Activated CD4-positive, alpha-beta T cell treated with anti-CD3 and anti-CD28 coated beads for 36 hours (primary cell): ENCODE results near the gene RAET1L. TPM values are rescaled to one million over a fixed set of nuclear protein-coding genes. Genes with fewer than 3 reads are reported as not detected.
"Not testable (repeated sequence)": the region's sequence is repeated elsewhere in the genome, so short reads cannot be mapped to it uniquely, and the experiment has no call there.

ENCODE experiments used
- ATAC-seq: fragments of 200-7000 bp; cut with Tn5 transposase; one replicate; pipeline ENCODE4 v1.10.0; 2021; ENCODE audit warnings: mild to moderate bottlenecking, moderate library complexity
- CTCF ChIA-PET: fragments of 350-600 bp; sonication (Branson Sonifier 250); formaldehyde crosslinking; loops from one replicate; lab custom pipeline; 2021; ENCODE audit warnings: antibody characterized with exemption; lab: Charles Lee
- POLR2A ChIA-PET: fragments of 350-600 bp; sonication (Branson Sonifier 250); formaldehyde crosslinking; loops from one replicate; lab custom pipeline; 2021; ENCODE audit warnings: antibody characterized with exemption, inconsistent platforms; lab: Charles Lee
- DNase-seq: peaks from one replicate; pipeline ENCODE4 v3.0.0-alpha.2; 2020
- H3K27ac Mint-ChIP-seq: one replicate; pipeline ENCODE4 v1.8.0; 2021; ENCODE audit warnings: mixed read lengths
- H3K27me3 Mint-ChIP-seq: one replicate; pipeline ENCODE4 v1.8.0; 2021; ENCODE audit warnings: mixed read lengths
- H3K36me3 Mint-ChIP-seq: one replicate; pipeline ENCODE4 v1.8.0; 2021; ENCODE audit warnings: low read depth, mixed read lengths
- H3K4me1 Mint-ChIP-seq: one replicate; pipeline ENCODE4 v1.8.0; 2021; ENCODE audit warnings: mixed read lengths
- H3K4me3 Mint-ChIP-seq: one replicate; pipeline ENCODE4 v1.8.0; 2021; ENCODE audit warnings: mild to moderate bottlenecking, moderate library complexity, mixed read lengths
- H3K9me3 Mint-ChIP-seq: one replicate; pipeline ENCODE4 v1.8.0; 2021; ENCODE audit warnings: low read depth, mixed read lengths
- intact Hi-C, 2 experiments: fragments of 100-400 bp; cut with DNase I in 1 of 2; cut with micrococcal nuclease in 1 of 2; formaldehyde crosslinking; loops; one replicate each; pipeline versions ENCODE4 v1.14.2 to v1.15.1; 2022 to 2024; cut with DNase I, micrococcal nuclease
- total RNA-seq, 2 experiments: library from RNA; stranded (reverse); gene quantifications; one replicate each; pipeline ENCODE4 v1.2.3, GENCODE V29; 2021

RAET1L gene
- total RNA-seq, 2 experiments from 2014 or later = not detected

DNA sequence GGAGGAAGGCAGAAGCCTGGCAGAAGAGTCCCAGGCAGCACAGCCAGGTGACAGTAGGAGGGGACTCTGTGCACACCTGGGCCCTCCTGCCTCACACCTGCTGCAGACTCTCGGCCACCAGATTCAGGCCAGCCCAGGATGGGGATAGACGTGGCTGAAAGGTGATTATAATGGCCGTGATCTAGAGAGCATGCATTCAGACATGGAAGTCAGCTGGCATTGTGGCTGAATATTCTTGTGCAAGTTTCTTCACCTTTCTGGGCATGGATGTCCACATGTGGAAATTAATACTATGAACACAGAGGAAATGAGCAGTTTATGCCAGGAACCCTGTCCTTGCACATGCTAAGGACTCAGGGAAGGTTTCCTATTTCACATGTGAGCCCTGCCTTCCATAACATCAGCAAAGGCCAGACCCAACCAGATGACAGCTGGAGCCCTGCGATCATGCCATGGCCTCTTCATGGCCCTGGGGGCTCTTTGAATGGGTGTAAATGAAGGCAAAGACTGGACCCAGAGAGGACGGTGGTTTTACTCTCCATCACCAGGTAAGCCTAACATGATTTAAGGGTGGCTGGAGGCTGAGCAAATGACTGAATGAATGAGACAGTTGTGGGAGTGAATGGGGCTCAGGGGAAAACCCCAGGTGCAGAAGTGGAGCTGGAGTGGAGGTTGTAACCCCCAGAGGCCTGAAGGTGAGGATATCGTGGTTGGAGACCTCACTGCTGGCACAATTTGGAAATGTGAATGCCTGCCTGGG, 2.7 kb upstream of the RAET1L start:
- no peak overlapping the region for H3K4me3 Mint-ChIP-seq
- H3K36me3 Mint-ChIP-seq = no peaks in the 10 kb centered on the region
- H3K4me1 Mint-ChIP-seq = peaks cover 17% of the 10 kb centered on the region
- H3K27me3 Mint-ChIP-seq = peaks cover 54% of the 10 kb centered on the region
- POLR2A ChIA-PET = no interaction called here
- no peak overlapping the region for H3K27ac Mint-ChIP-seq
- no peaks in the 10 kb centered on the region for H3K9me3 Mint-ChIP-seq
- intact Hi-C loops = no loop called here
- no peak for ATAC-seq
- DNase-seq = no peak
- CTCF ChIA-PET = no interaction called here

DNA sequence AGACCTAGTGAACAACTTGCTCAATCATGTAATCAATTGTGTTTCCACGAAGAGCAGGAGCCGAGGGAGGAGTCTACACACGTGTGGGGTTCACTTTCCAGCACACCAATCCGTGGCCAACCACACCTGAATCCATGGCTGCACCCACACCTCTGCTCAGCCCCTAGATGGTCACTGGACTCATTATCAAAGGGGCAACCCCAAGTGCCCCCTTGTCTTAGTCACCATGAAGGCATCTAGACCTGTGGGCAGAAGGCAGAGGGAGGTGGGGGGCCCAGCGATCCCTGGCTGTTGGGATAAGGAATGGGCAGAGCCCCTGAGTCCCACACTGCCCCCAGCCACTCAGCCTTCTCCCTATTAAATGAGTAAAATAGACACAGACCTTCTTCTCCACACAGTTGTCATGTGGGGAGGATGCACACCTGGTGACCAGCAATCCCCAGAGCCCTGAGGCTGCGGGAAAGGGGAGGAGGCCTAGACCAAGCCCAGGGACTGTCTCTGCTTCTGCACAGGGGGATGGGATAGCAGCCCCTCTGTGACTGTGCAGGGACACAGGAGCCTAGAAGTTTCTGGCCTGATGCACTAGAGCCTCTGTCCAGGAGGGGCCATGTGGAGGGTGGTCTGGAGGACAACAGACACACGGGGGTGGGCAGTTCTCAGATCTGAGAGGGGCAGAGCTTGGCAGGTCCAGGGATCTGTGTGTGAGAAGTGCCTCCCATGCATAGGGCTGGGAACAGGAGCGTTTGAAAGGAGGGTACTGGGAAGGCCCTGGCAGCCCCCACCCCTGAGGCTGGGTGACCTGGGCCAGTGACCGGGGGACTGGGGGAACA, 1.9 kb upstream of the RAET1L start:
- intact Hi-C loops = no loop called here
- CTCF ChIA-PET = no interaction called here
- H3K4me1 Mint-ChIP-seq = peaks cover 17% of the 10 kb centered on the region
- H3K27me3 Mint-ChIP-seq = peaks cover 50% of the 10 kb centered on the region
- POLR2A ChIA-PET = no interaction called here
- H3K4me3 Mint-ChIP-seq = no peak overlapping the region
- ATAC-seq = no peak
- H3K9me3 Mint-ChIP-seq = no peaks in the 10 kb centered on the region
- no peaks in the 10 kb centered on the region for H3K36me3 Mint-ChIP-seq
- no peak overlapping the region for H3K27ac Mint-ChIP-seq
- DNase-seq = no peak

DNA sequence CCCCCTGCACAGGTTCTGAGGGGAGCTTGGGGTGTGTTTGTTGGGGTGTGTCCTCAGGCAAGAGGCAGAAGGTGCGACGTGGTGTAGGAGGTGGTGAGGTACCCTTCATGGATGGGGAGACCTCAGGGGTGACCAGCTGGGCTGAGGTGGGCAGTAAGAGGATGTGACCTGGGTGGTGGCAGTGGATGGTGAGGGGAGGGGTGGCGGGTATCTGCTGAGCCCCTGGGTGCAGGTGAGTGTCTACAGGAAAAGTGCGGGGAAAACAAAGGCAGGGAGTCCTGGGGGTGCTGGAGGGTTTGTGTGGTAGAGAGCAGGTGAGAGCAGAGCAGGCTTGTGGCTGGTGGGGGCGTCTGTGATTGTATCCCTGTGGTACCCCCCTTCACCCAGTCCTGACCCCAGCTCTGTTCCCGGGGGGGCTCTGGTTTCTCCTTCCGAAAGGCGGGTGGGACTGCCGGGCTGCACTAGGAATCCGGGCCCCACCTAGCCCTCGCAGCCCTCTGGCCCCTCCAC, 631 bp downstream of the RAET1L start:
- Mint-ChIP-seq H3K9me3 (no peaks in the 10 kb centered on the region), H3K27ac (no peak overlapping the region), H3K4me3 (no peak overlapping the region), H3K4me1 (peaks cover 13% of the 10 kb centered on the region), H3K27me3 (peaks cover 56% of the 10 kb centered on the region), H3K36me3 (no peaks in the 10 kb centered on the region)
- POLR2A ChIA-PET = no interaction called here
- DNase-seq = no peak
- CTCF ChIA-PET = interaction anchor here (0.7 kb wide), 1 partner anchor 86 kb away, joined by 3 read pairs; no protein-coding TSS in a partner anchor
- no peak for ATAC-seq
- intact Hi-C loops = no loop called here

DNA sequence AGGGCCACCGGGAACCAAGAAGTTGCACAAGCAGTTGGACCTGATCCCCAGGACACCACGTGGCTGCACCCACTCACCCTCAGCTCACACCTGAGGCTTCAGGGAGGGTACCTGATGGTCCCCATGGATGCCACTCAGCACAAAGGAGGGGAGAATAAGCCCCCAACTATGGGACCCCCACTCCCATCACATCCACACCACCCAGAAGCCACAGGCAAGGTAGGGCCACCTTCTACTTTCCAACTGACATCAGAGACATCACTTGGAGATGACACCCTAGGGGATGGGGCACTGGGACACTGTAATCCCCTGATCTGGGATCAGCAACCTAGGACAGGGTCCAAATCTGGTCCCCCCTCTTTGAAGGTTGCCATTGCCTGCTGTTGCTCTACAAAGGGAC, 1.3 kb downstream of the RAET1L start:
- H3K36me3 Mint-ChIP-seq, ATAC-seq, CTCF ChIA-PET, POLR2A ChIA-PET, intact Hi-C loops, DNase-seq, H3K4me3 Mint-ChIP-seq, H3K27ac Mint-ChIP-seq, H3K9me3 Mint-ChIP-seq: not testable (repeated sequence)
- H3K27me3 Mint-ChIP-seq = peaks cover 52% of the 10 kb centered on the region
- H3K4me1 Mint-ChIP-seq = peaks cover 13% of the 10 kb centered on the region

DNA sequence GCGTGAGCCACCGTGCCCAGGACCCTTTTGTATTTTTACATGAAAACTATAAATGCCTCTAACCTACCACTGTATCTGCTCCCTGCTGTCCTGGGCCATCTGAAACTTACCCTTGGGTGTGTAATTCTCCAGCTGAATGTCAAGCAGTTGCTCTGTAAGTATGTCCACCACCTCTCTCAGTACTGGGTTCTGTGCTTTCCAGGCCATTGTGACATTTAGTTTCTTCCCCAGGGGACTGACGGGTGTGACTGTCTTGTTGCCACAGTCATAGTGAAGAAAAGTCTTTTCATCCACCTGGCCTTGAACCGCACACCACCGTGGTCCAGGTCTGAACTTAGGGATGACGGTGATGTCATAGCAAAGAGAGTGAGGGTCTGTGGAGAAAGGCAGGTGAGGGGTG, 3.5 kb downstream of the RAET1L start:
- intact Hi-C loops, ATAC-seq, H3K27ac Mint-ChIP-seq, CTCF ChIA-PET, POLR2A ChIA-PET, DNase-seq, H3K9me3 Mint-ChIP-seq, H3K36me3 Mint-ChIP-seq, H3K4me3 Mint-ChIP-seq: not testable (repeated sequence)
- Mint-ChIP-seq H3K27me3 (peaks cover 57% of the 10 kb centered on the region), H3K4me1 (peaks cover 13% of the 10 kb centered on the region)

DNA sequence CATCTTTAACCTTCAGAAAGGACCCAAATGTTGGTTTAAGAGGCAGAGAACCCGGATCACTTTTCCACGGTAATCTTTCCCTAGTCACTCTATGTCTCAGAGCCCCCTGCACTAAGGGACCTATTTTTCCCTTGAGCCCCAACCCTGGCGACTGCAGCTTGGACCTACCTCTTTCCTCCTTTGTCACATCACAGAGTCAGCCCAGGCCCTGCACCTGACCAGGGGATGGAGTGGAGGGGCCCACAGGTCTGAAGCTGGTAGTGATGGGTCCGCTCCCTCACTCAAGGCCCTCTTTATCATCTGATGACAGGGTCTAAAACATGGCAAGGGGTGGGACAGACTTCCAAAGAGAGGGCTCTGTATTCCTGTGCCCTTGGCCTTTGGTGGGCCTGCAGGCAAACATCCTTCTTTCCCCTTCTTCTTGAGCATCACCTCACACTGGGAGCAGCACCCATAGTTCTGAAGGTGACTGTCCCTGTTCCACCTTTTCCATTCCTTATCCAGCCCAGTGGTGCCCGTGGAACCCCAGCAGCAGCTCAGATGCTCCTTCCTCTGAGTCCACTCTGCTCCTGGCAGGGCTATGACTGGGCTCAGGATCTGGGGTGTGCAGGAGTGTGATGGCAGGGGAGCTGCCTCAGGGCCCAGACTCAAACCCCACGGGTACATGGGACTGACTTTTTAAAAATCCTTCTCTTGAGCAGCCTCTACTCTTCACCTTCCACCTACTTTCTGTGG, 6.3 kb downstream of the RAET1L start:
- Mint-ChIP-seq H3K27ac (no peak overlapping the region), H3K4me3 (no peak overlapping the region), H3K36me3 (no peaks in the 10 kb centered on the region), H3K4me1 (peaks cover 15% of the 10 kb centered on the region), H3K27me3 (peaks cover 59% of the 10 kb centered on the region), H3K9me3 (no peaks in the 10 kb centered on the region)
- ChIA-PET CTCF (interaction anchor here (0.7 kb wide), 1 partner anchor 59 kb away, joined by 3 read pairs; no protein-coding TSS in a partner anchor), POLR2A (no interaction called here)
- DNase-seq = no peak
- ATAC-seq = no peak
- intact Hi-C loops = loop anchor here in 1 of 2 experiments (5.0 kb wide), 1 partner anchor 472 kb away; the partner anchor contains the start of gene PPIL4

DNA sequence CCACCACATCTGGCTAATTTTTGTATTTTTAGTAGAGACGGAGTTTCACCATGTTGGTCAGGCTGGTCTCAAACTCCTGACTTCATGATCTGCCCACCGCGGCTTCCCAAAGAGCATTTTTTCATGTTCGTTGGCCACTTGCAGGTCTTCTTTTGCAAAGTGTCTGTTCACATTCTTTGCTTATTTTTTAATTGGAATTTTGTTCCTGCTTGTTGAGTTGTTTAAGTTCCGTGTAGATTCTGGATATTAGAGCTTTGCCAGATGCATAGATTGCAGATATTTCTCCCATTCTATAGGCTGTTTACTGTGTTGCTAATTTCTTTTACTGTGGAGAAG, 8.2 kb downstream of the RAET1L start:
- H3K36me3 Mint-ChIP-seq, H3K4me3 Mint-ChIP-seq, H3K9me3 Mint-ChIP-seq, DNase-seq, POLR2A ChIA-PET, H3K27ac Mint-ChIP-seq, ATAC-seq: not testable (repeated sequence)
- H3K4me1 Mint-ChIP-seq = peaks cover 19% of the 10 kb centered on the region
- intact Hi-C loops = loop anchor here (1.0 to 5.0 kb wide), 3 partner anchors 83 to 470 kb away; partner anchors contain the start of gene PPIL4 (in 1 of the 2)
- H3K27me3 Mint-ChIP-seq = peaks cover 68% of the 10 kb centered on the region
- CTCF ChIA-PET = interaction anchor here (0.6 to 2.6 kb wide), 19 partner anchors 10 to 691 kb away, joined by 3 to 24 read pairs (median 5); no protein-coding TSS in a partner anchor

DNA sequence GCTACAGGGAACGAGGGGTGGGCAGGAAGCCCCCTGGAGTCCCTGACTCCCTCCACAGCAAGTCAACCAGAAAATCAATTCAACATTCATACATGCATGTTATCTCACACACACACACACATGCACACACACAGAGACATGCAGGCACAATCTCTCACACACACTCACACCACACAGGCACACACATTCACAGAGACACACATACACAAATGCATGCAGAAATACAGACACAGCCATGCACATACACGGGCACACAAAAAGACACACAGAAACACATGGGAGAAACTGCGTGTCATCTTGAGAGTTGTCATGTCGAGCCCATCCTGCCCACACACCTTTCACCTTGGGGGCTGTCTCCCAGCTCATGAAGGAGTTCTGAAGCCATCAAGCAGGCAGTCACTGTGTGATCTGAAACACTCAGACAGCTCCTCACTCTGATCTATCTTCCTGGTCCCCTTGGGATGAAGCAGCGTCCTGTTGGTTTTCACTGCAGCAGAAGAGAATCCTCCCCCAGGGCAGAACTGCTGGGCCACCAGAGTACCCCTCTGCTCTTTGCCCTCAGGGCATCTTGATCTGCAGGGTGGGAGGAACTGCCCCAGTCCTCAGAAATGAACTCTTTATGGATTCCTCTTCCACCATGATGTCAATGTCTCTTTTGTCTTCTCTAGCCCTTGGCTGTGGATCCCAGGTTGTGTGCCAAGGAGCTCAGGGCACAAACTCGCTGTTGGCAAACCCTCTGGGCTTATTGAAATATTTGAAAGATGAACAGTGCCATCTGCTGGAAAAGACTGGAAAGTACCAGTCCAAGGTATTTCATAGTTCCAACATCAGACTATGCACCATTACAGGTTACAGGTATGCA, 8.8 kb downstream of the RAET1L start:
- no peak overlapping the region for H3K27ac Mint-ChIP-seq
- no peaks in the 10 kb centered on the region for H3K9me3 Mint-ChIP-seq
- peak; percentile 64 for DNase-seq
- peaks cover 70% of the 10 kb centered on the region for H3K27me3 Mint-ChIP-seq
- CTCF ChIA-PET = interaction anchor here (0.5 to 2.6 kb wide), 23 partner anchors 10 to 691 kb away, joined by 3 to 24 read pairs (median 4); no protein-coding TSS in a partner anchor
- intact Hi-C loops = loop anchor here (1.0 to 5.0 kb wide), 4 partner anchors 82 to 469 kb away; partner anchors contain the start of gene PPIL4 (in 1 of the 2)
- H3K4me3 Mint-ChIP-seq = no peak overlapping the region
- peak; percentile 75 for ATAC-seq
- H3K36me3 Mint-ChIP-seq = no peaks in the 10 kb centered on the region
- peaks cover 19% of the 10 kb centered on the region for H3K4me1 Mint-ChIP-seq
- POLR2A ChIA-PET = no interaction called here

DNA sequence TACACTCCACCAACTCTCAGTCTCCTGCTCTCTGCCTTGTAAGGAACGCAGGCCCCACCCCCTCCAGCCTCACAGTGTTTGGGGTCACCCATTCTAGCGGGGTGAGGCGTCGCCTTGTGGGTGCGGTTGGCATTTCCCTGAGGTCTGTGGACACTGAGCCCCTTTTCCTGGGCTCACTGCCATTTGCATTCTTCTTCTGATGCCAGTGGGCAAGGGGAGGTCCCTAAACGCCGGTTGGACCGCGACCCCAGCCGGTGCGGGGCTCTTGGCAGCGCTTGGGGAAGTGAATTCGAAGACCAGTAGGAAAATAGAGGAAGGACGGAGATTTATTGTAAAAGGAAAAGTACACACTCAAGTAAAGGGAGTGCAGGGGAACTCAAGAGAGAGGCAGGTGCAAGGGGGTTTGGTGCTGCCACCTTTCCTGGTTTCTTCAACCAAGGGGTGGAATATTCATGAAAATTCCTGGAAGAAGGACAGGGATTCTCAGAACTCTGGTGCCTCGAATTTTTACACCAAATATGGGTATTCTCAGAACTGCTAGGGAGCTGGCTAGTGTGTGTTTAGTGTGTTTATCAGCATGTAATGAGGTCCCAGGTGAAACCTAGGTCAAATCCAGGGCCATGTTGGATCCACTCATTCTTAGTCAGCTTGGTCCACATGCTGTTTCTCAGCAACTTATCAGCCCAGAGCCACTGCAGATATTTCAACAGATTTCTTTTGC, 9.9 kb downstream of the RAET1L start:
- DNase-seq = not testable (repeated sequence)

More for the DNA sequence above, 9.9 kb downstream of the RAET1L start:
- POLR2A ChIA-PET, H3K4me3 Mint-ChIP-seq, H3K36me3 Mint-ChIP-seq, H3K27ac Mint-ChIP-seq, H3K9me3 Mint-ChIP-seq: not testable (repeated sequence)
- peak; percentile 49 for ATAC-seq
- Mint-ChIP-seq H3K27me3 (peaks cover 73% of the 10 kb centered on the region), H3K4me1 (peaks cover 19% of the 10 kb centered on the region)
- intact Hi-C loops = loop anchor here (1.0 to 5.0 kb wide), 3 partner anchors 181 to 468 kb away; partner anchors contain the start of gene PPIL4 (in 1 of the 2)
- CTCF ChIA-PET = interaction anchor here (0.7 to 2.2 kb wide), 2 partner anchors 79 to 90 kb away, joined by 3 to 9 read pairs; no protein-coding TSS in a partner anchor
